Natural killer cell (primary cell): ENCODE measurements around the gene GALNTL6. TPM values are rescaled to one million over a fixed set of nuclear protein-coding genes. Genes with fewer than 3 reads are reported as not detected.

Experiments used
- ATAC-seq, 3 donors: fragments of 150-1000 bp in 2 of 3; fragments of 200-7000 bp in 1 of 3; cut with Tn5 transposase; 1 replicate in 1 of 3; 2 replicates in 2 of 3; pipeline ENCODE4 v1.10.0; 2021; ENCODE audit warnings: mild to moderate bottlenecking in 2 of 3, moderate library complexity in 2 of 3
- DNase-seq, 2 donors: peaks; one replicate each; pipeline versions ENCODE4 v3.0.0 to v3.0.0-alpha.2; 2013 to 2021; ENCODE audit warnings: mixed read lengths in 1 of 2
- H3K27ac ChIP-seq: one replicate; pipeline ENCODE4 v1.5.1; 2013; ENCODE audit warnings: mild to moderate bottlenecking, low read length
- H3K27me3 ChIP-seq: one replicate; pipeline ENCODE4 v1.6.1; 2013; ENCODE audit warnings: low read length; ENCODE audit not compliant: control insufficient read depth, insufficient read depth
- H3K36me3 ChIP-seq: one replicate; pipeline ENCODE4 v1.6.1; 2013; ENCODE audit warnings: low read length; ENCODE audit not compliant: control insufficient read depth, insufficient read depth
- H3K4me1 ChIP-seq: one replicate; pipeline ENCODE4 v1.6.1; 2013; ENCODE audit warnings: low read length; ENCODE audit not compliant: control insufficient read depth, insufficient read depth
- H3K4me3 ChIP-seq: one replicate; pipeline ENCODE4 v1.5.1; 2013; ENCODE audit warnings: low read length
- H3K9me3 ChIP-seq: one replicate; pipeline ENCODE4 v1.6.1; 2013; ENCODE audit warnings: low read length; ENCODE audit not compliant: control insufficient read depth, insufficient read depth
- H3K27ac Mint-ChIP-seq, 2 donors: one replicate each; pipeline ENCODE4 v1.8.0; 2022; ENCODE audit warnings: mild to moderate bottlenecking in 2 of 2, mixed read lengths in 2 of 2, moderate library complexity in 1 of 2
- H3K27me3 Mint-ChIP-seq, 2 donors: one replicate each; pipeline ENCODE4 v1.8.0; 2022; ENCODE audit warnings: low read depth in 2 of 2, mixed read lengths in 2 of 2
- H3K36me3 Mint-ChIP-seq: one replicate; pipeline ENCODE4 v1.8.0; 2022; ENCODE audit warnings: mixed read lengths
- H3K4me1 Mint-ChIP-seq, 2 donors: one replicate each; pipeline ENCODE4 v1.8.0; 2022; ENCODE audit warnings: mixed read lengths in 2 of 2
- H3K4me3 Mint-ChIP-seq: one replicate; pipeline ENCODE4 v1.8.0; 2022; ENCODE audit warnings: mild to moderate bottlenecking, moderate library complexity, mixed read lengths
- H3K9me3 Mint-ChIP-seq, 2 donors: one replicate each; pipeline ENCODE4 v1.8.0; 2022; ENCODE audit warnings: mixed read lengths in 2 of 2
- WGBS: methylation state at CpG from one replicate; pipeline ENCODE4 v1.1.7; 2013; ENCODE audit warnings: missing lambda C conversion rate; ENCODE audit not compliant: insufficient coverage; 5-methylcytosine and 5-hydroxymethylcytosine counted together
- intact Hi-C: fragments of 100-400 bp; cut with micrococcal nuclease; formaldehyde crosslinking; loops from one replicate; pipeline ENCODE4 v1.14.2; 2022
- total RNA-seq, 4 donors: library from RNA; stranded (reverse); fragments of 120-200 nt in 1 of 4; gene quantifications; one replicate each; pipeline versions ENCODE4 v1.2.3 to v1.2.4, GENCODE V29; 2013 to 2022
- TF ChIP-seq, protein P1 (sequence below): fragments of 200-600 bp; IDR thresholded peaks from one replicate; pipeline ENCODE4 v1.8.0; 2022; ENCODE audit warnings: antibody characterized with exemption

The GALNTL6 gene
- total RNA-seq, 3 donors from 2014 or later (not counting 1 experiment from before 2014, with no cell fraction given) = not detected

DNA sequence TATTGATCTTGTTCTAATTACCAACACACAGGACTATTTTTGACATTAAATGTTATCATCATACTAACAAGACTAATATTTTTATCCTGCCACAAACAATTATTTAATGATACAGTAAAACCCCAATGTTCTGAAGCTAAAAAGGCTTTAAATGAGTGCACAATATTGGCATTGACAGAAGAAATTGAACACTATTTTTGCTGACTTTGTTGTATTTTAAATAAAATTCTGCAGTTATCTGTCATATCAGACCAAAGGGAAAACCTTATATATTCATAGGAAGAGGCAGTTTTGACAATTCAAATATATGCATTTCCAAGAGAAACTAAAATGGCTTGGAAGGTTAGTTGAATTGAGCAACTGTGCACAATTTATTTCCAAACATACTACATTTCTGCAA lies 957.6 kb downstream of the GALNTL6 start:
- TF ChIP-seq, protein P1, sequence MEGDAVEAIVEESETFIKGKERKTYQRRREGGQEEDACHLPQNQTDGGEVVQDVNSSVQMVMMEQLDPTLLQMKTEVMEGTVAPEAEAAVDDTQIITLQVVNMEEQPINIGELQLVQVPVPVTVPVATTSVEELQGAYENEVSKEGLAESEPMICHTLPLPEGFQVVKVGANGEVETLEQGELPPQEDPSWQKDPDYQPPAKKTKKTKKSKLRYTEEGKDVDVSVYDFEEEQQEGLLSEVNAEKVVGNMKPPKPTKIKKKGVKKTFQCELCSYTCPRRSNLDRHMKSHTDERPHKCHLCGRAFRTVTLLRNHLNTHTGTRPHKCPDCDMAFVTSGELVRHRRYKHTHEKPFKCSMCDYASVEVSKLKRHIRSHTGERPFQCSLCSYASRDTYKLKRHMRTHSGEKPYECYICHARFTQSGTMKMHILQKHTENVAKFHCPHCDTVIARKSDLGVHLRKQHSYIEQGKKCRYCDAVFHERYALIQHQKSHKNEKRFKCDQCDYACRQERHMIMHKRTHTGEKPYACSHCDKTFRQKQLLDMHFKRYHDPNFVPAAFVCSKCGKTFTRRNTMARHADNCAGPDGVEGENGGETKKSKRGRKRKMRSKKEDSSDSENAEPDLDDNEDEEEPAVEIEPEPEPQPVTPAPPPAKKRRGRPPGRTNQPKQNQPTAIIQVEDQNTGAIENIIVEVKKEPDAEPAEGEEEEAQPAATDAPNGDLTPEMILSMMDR = no peak
- H3K4me1 Mint-ChIP-seq = no peaks in the 10 kb centered on the region

DNA sequence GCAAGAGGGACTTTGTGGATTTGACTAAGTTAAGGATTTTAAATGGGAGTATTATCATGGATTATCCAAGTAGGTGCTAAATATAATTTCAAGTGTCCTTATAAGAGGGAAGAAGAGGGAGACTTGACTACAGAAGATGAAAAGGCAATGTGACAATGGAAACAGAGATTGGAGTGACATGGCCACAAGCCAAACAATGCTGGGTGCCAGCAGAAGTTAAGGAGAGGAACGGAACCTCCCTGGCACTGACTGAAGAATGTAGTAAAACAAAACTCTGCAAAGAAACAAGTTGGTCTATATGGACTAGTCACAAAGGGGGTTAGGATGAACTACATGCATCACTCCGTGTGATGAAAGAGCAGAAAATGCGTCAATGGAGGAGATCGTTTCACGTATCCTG lies 959.6 kb downstream of the GALNTL6 start:
- TF ChIP-seq, protein P1 = no peak
- Mint-ChIP-seq H3K9me3 (peaks cover 9% of the 10 kb centered on the region in 2 donors), H3K36me3 (no peaks in the 10 kb centered on the region), H3K4me3 (no peak overlapping the region), H3K4me1 (no peaks in the 10 kb centered on the region), H3K27ac (no peak overlapping the region), H3K27me3 (no peaks in the 10 kb centered on the region)
- intact Hi-C loops = no loop called here
- Histone ChIP-seq H3K4me3 (no peak overlapping the region), H3K27me3 (no peaks in the 10 kb centered on the region), H3K27ac (no peak overlapping the region), H3K9me3 (no peaks in the 10 kb centered on the region), H3K36me3 (no peaks in the 10 kb centered on the region), H3K4me1 (no peaks in the 10 kb centered on the region)
- DNase-seq (no peak), ATAC-seq (no peak)
- WGBS = 91% methylated on average over 5 of the region's 5 CpGs

More for the DNA sequence above, 957.6 kb downstream of the GALNTL6 start:
- no peak overlapping the region for H3K4me3 ChIP-seq
- intact Hi-C loops = no loop called here
- H3K27ac ChIP-seq = no peak overlapping the region
- no peak overlapping the region for H3K4me3 Mint-ChIP-seq
- H3K27me3 ChIP-seq = no peaks in the 10 kb centered on the region
- H3K4me1 ChIP-seq = no peaks in the 10 kb centered on the region
- ATAC-seq = no peak
- peaks cover 9 to 13% of the 10 kb centered on the region in 2 donors for H3K9me3 Mint-ChIP-seq
- H3K36me3 Mint-ChIP-seq = no peaks in the 10 kb centered on the region
- H3K27ac Mint-ChIP-seq = no peak overlapping the region
- H3K9me3 ChIP-seq = no peaks in the 10 kb centered on the region
- no peak for DNase-seq
- H3K27me3 Mint-ChIP-seq = no peaks in the 10 kb centered on the region
- no peaks in the 10 kb centered on the region for H3K36me3 ChIP-seq

DNA sequence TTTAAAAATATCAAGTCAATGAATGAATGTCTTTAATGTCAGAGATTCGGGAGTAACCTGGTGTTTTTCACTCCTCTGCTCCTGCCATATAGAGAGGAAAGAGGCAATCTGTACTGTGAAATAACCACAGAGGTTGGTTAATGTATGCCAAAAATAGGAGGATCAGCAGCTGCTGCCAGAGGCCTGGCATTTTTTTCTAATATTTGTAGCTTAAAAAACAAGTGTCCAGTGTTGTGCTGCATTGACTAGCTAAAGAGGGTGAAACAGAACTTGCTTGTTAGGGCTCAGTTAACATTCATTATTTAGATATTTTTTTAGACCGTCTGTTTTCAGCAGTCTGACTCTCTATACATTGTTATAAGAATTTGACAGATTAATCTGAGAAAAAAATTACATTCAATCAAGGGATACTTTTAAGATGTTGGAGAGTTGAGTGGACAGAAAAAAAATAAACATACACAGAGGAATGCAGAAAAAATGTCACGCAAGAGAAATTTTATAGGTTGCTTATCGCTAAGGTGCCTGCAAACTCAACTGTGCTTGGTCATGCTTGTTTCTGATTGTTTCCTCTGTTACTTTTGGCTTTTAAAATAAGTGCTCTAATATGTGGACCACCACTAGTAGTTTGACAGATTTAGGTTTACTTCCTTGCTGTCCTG lies 963.1 kb downstream of the GALNTL6 start:
- no peaks in the 10 kb centered on the region for H3K36me3 Mint-ChIP-seq
- TF ChIP-seq, protein P1 = no peak
- Histone ChIP-seq H3K27me3 (no peaks in the 10 kb centered on the region), H3K36me3 (no peaks in the 10 kb centered on the region), H3K9me3 (no peaks in the 10 kb centered on the region), H3K4me3 (no peak overlapping the region), H3K27ac (no peak overlapping the region), H3K4me1 (no peaks in the 10 kb centered on the region)
- no peak overlapping the region for H3K27ac Mint-ChIP-seq
- ATAC-seq = no peak
- WGBS = 81% methylated on average over 3 of the region's 4 CpGs
- no peak overlapping the region for H3K4me3 Mint-ChIP-seq
- H3K9me3 Mint-ChIP-seq = peaks cover 5 to 7% of the 10 kb centered on the region in 2 donors
- intact Hi-C loops = no loop called here
- no peaks in the 10 kb centered on the region for H3K4me1 Mint-ChIP-seq
- no peak for DNase-seq
- no peaks in the 10 kb centered on the region for H3K27me3 Mint-ChIP-seq
